ENCODE data around the gene TOM1L2. TPM values are rescaled to one million over a fixed set of nuclear protein-coding genes. Genes with fewer than 3 reads are reported as not detected.
A peak's percentile ranks its signal among the peaks of the same experiment; 100 is the strongest.

Gene TOM1L2
- total and polyA plus RNA-seq, 2 experiments from 2014 or later, result 46.4 to 145 TPM

- TF ChIP-seq CTCF (IDR thresholded peaks at IDR 0.05; ENCODE audit: low read depth, low read length), result no peak
- Histone ChIP-seq H3K36me3 (no peaks in the 10 kb centered on the region), H3K4me3 (no peak overlapping the region), H3K9me3 (ENCODE audit: low read depth) (no peaks in the 10 kb centered on the region), H3K27ac (no peak overlapping the region), H3K4me1 (ENCODE audit: low read depth) (peaks cover 30% of the 10 kb centered on the region), H3K27me3 (no peaks in the 10 kb centered on the region)
- no peak for DNase-seq (ENCODE audit: low read depth in 1 of 2, low spot score in 1 of 2)
Observed at GRCh38 chr17:17926036-17926435, 46.2 kb downstream of the TOM1L2 start.

- no peak overlapping the region for H3K4me3 ChIP-seq
- H3K4me1 ChIP-seq (ENCODE audit: low read depth), result peaks cover 31% of the 10 kb centered on the region
- no peaks in the 10 kb centered on the region for H3K27me3 ChIP-seq
- DNase-seq (ENCODE audit: low read depth in 1 of 2, low spot score in 1 of 2), result no peak
- H3K27ac ChIP-seq, result no peak overlapping the region
- no peak for TF ChIP-seq CTCF (IDR thresholded peaks at IDR 0.05; ENCODE audit: low read depth, low read length)
- no peaks in the 10 kb centered on the region for H3K36me3 ChIP-seq
- H3K9me3 ChIP-seq (ENCODE audit: low read depth), result no peaks in the 10 kb centered on the region
Observed at GRCh38 chr17:17924857-17925250, 47.3 kb downstream of the TOM1L2 start.

GRCh38 chr17:17924131-17924856, 47.9 kb downstream of the TOM1L2 start:
- H3K27me3 ChIP-seq, result no peaks in the 10 kb centered on the region
- no peaks in the 10 kb centered on the region for H3K36me3 ChIP-seq
- no peak for DNase-seq (ENCODE audit: low read depth in 1 of 2, low spot score in 1 of 2)
- H3K4me1 ChIP-seq (ENCODE audit: low read depth), result peaks cover 29% of the 10 kb centered on the region
- H3K9me3 ChIP-seq (ENCODE audit: low read depth), result no peaks in the 10 kb centered on the region
- no peak overlapping the region for H3K4me3 ChIP-seq
- TF ChIP-seq CTCF (IDR thresholded peaks at IDR 0.05; ENCODE audit: low read depth, low read length), result no peak
- H3K27ac ChIP-seq, result no peak overlapping the region

- Histone ChIP-seq H3K9me3 (ENCODE audit: low read depth) (no peaks in the 10 kb centered on the region), H3K4me3 (no peak overlapping the region), H3K27me3 (no peaks in the 10 kb centered on the region), H3K36me3 (no peaks in the 10 kb centered on the region), H3K27ac (peak overlapping the region; percentile 88), H3K4me1 (ENCODE audit: low read depth) (peaks cover 29% of the 10 kb centered on the region)
- DNase-seq (ENCODE audit: low read depth in 1 of 2, low spot score in 1 of 2), result peak in 1 of 2 donors; percentile 59
- no peak for TF ChIP-seq CTCF (IDR thresholded peaks at IDR 0.05; ENCODE audit: low read depth, low read length)
Observed at GRCh38 chr17:17922070-17922614, 50.1 kb downstream of the TOM1L2 start.

GRCh38 chr17:17921192-17922069, 50.8 kb downstream of the TOM1L2 start:
- Histone ChIP-seq H3K9me3 (ENCODE audit: low read depth) (no peaks in the 10 kb centered on the region), H3K4me3 (no peak overlapping the region), H3K27ac (peak overlapping the region; percentile 88), H3K4me1 (ENCODE audit: low read depth) (peaks cover 29% of the 10 kb centered on the region), H3K36me3 (no peaks in the 10 kb centered on the region), H3K27me3 (no peaks in the 10 kb centered on the region)
- TF ChIP-seq CTCF (IDR thresholded peaks at IDR 0.05; ENCODE audit: low read depth, low read length), result no peak
- peak; percentile 33 to 95 for DNase-seq (ENCODE audit: low read depth in 1 of 2, low spot score in 1 of 2)

All from cardiac muscle cell (in vitro differentiated cells and primary cell).